SK-N-SH (cell line): ENCODE results near the gene AGXT2. TPM values are rescaled to one million over a fixed set of nuclear protein-coding genes. Genes with fewer than 3 reads are reported as not detected.

Experiments
- CTCF ChIA-PET: fragments of 300-600, 350-600 bp; formaldehyde crosslinking; extraction: SDS; loops from one replicate; lab custom pipeline; 2021; lab: Yijun Ruan, JAX
- POLR2A ChIA-PET: fragments of 350-600 bp; sonication (Branson Sonifier 250); formaldehyde crosslinking; extraction: SDS; loops from one replicate; lab custom pipeline; 2020; ENCODE audit warnings: antibody characterized with exemption, inconsistent platforms; lab: Yijun Ruan, JAX
- DNase-seq: peaks from one replicate; pipeline ENCODE4 v3.0.0; 2012
- H2AFZ ChIP-seq: fragments of 200-600 bp; sonication (generic); 2 replicates; pipeline ENCODE4 v1.8.1; 2016; ENCODE audit warnings: antibody characterized with exemption, mild to moderate bottlenecking, low read depth
- H3F3A ChIP-seq: fragments of 200-600 bp; sonication (generic); replicated peaks from 2 replicates; pipeline ENCODE3; 2016; ENCODE audit warnings: antibody characterized with exemption, mild to moderate bottlenecking; ENCODE audit not compliant: insufficient read depth
- H3K27ac ChIP-seq, 2 experiments: fragments of 200-500 bp in 1 of 2; fragments of 200-600 bp in 1 of 2; sonication (Bioruptor generic) in 1 of 2; sonication (generic), shearing (Covaris generic) in 1 of 2; 2 replicates each; pipeline versions ENCODE4 v1.5.1 to v1.6.1; 2014 to 2016; ENCODE audit warnings: low read depth in 2 of 2, inconsistent platforms in 1 of 2, low read length in 1 of 2, mild to moderate bottlenecking in 1 of 2, mixed read lengths in 1 of 2
- H3K27me3 ChIP-seq: fragments of 200-600 bp; sonication (generic), shearing (Covaris generic); 2 replicates; pipeline ENCODE4 v1.6.1; 2016; ENCODE audit warnings: mixed run types; ENCODE audit not compliant: insufficient read depth
- H3K36me3 ChIP-seq, 2 experiments: fragments of 200-500 bp in 1 of 2; fragments of 200-600 bp in 1 of 2; sonication (Bioruptor generic) in 1 of 2; sonication (generic) in 1 of 2; replicated peaks in 1 of 2; 2 replicates each; pipeline versions ENCODE3 to v1.5.1; 2014 to 2016; ENCODE audit warnings: low read length in 1 of 2, mild to moderate bottlenecking in 1 of 2; ENCODE audit not compliant: insufficient read depth in 2 of 2, control insufficient read depth in 1 of 2
- H3K4me1 ChIP-seq, 2 experiments: fragments of 200-500 bp in 1 of 2; fragments of 200-600 bp in 1 of 2; sonication (Bioruptor generic) in 1 of 2; sonication (generic), shearing (Covaris generic) in 1 of 2; 2 replicates each; pipeline versions ENCODE4 v1.5.1 to v1.6.1; 2014 to 2016; ENCODE audit warnings: low read depth in 1 of 2, low read length in 1 of 2, mixed run types in 1 of 2; ENCODE audit not compliant: insufficient read depth in 2 of 2, control insufficient read depth in 1 of 2
- H3K4me2 ChIP-seq: fragments of 200-600 bp; sonication (generic), shearing (Covaris generic); 2 replicates; pipeline ENCODE4 v1.6.1; 2017; ENCODE audit warnings: mixed run types
- H3K4me3 ChIP-seq, 2 experiments: fragments of 200-500 bp in 1 of 2; fragments of 200-600 bp in 1 of 2; sonication (Bioruptor generic) in 1 of 2; sonication (generic), shearing (Covaris generic) in 1 of 2; 2 replicates each; pipeline versions ENCODE4 v1.5.1 to v1.8.1; 2014 to 2016; ENCODE audit warnings: low read depth in 2 of 2, inconsistent platforms in 1 of 2, low read length in 1 of 2, mild to moderate bottlenecking in 1 of 2, mixed read lengths in 1 of 2, moderate library complexity in 1 of 2
- H3K79me2 ChIP-seq: fragments of 200-600 bp; sonication (generic); 2 replicates; pipeline ENCODE4 v1.8.1; 2017; ENCODE audit warnings: mild to moderate bottlenecking; ENCODE audit not compliant: insufficient read depth
- H3K9ac ChIP-seq: fragments of 200-600 bp; sonication (generic); 2 replicates; pipeline ENCODE4 v1.6.1; 2017; ENCODE audit warnings: mixed run types
- H3K9me2 ChIP-seq: fragments of 200-600 bp; sonication (generic); 2 replicates; pipeline ENCODE4 v1.6.1; 2017; ENCODE audit warnings: mixed run types
- H3K9me3 ChIP-seq: fragments of 200-600 bp; sonication (generic); 2 replicates; pipeline ENCODE4 v1.6.1; 2017; ENCODE audit warnings: mixed run types, mild to moderate bottlenecking, moderate library complexity
- H4K20me1 ChIP-seq: fragments of 200-600 bp; sonication (generic); 2 replicates; pipeline ENCODE4 v1.6.1; 2017; ENCODE audit warnings: mild to moderate bottlenecking, mixed run types; ENCODE audit not compliant: insufficient read depth
- CHD2 ChIP-seq: fragments of 150-350 bp; IDR thresholded peaks from 2 replicates; pipeline ENCODE4 v1.6.1; 2018; ENCODE audit warnings: low read length; ENCODE audit not compliant: partially characterized antibody
- FOXM1 ChIP-seq: IDR thresholded peaks from 2 replicates; pipeline ENCODE4 v1.4.0; 2012; ENCODE audit warnings: low read depth, mild to moderate bottlenecking
- GATA2 ChIP-seq: sonication (generic); formaldehyde crosslinking; IDR thresholded peaks from 2 replicates; pipeline ENCODE4 v1.5.0; 2020; ENCODE audit warnings: mild to moderate bottlenecking, missing genetic modification reagents
- MXI1 ChIP-seq: IDR thresholded peaks from 2 replicates; pipeline ENCODE4 v1.6.1; 2012; ENCODE audit warnings: mild to moderate bottlenecking, low read depth, low read length, improper control_type of control experiment
- NRF1 ChIP-seq: IDR thresholded peaks from 2 replicates; pipeline ENCODE4 v1.6.1; 2012; ENCODE audit warnings: low read depth, mild to moderate bottlenecking, low read length
- RAD21 ChIP-seq: IDR thresholded peaks from 2 replicates; pipeline ENCODE4 v1.6.1; 2012; ENCODE audit warnings: mild to moderate bottlenecking, low read length
- RCOR1 ChIP-seq: fragments of 150-350 bp; IDR thresholded peaks from 2 replicates; pipeline ENCODE4 v1.6.1; 2017; ENCODE audit warnings: antibody characterized with exemption, low read length
- RXRA ChIP-seq: IDR thresholded peaks from 2 replicates; pipeline ENCODE4 v1.4.0; 2012; ENCODE audit warnings: low read depth, mild to moderate bottlenecking, borderline replicate concordance
- SMC3 ChIP-seq: IDR thresholded peaks from 2 replicates; pipeline ENCODE4 v1.6.1; 2012; ENCODE audit warnings: low read depth, low read length, improper control_type of control experiment
- TAF1 ChIP-seq: IDR thresholded peaks from 2 replicates; pipeline ENCODE4 v1.6.1; 2012; ENCODE audit warnings: low read depth, mild to moderate bottlenecking, low read length, moderate library complexity, borderline replicate concordance
- TCF12 ChIP-seq: IDR thresholded peaks from 2 replicates; pipeline ENCODE4 v1.4.0; 2012
- TEAD4 ChIP-seq: IDR thresholded peaks from 2 replicates; pipeline ENCODE4 v1.4.0; 2012; ENCODE audit warnings: mild to moderate bottlenecking, borderline replicate concordance; ENCODE audit not compliant: insufficient read depth
- WGBS: methylation state at CpG from one replicate; pipeline ENCODE4 v1.1.6; 2017; ENCODE audit warnings: low lambda C conversion rate; 5-methylcytosine and 5-hydroxymethylcytosine counted together
- polyA plus RNA-seq, 3 experiments: library from polyadenylated mRNA; depleted of rRNA; stranded (reverse); fragments of >200 nt; gene quantifications; 2 replicates each; pipeline ENCODE4 v1.2.3, GENCODE V29; 2012
- TF ChIP-seq, protein P1 (sequence below): fragments of 150-350 bp; IDR thresholded peaks from 2 replicates; pipeline ENCODE4 v1.6.1; 2016; ENCODE audit warnings: mild to moderate bottlenecking, low read depth, low read length
- TF ChIP-seq, protein P2 (sequence below): IDR thresholded peaks from 2 replicates; pipeline ENCODE4 v1.4.0; 2012; ENCODE audit warnings: low read depth, borderline replicate concordance
- TF ChIP-seq, protein P3 (sequence below): IDR thresholded peaks from 2 replicates; pipeline ENCODE4; 2012
- TF ChIP-seq, protein P4 (sequence below): IDR thresholded peaks from 2 replicates; pipeline ENCODE4 v1.4.0; 2012; ENCODE audit warnings: low read depth
- TF ChIP-seq, protein P5 (sequence below): IDR thresholded peaks from 2 replicates; pipeline ENCODE4 v1.6.1; 2012; ENCODE audit warnings: mild to moderate bottlenecking, low read depth, low read length, moderate library complexity

AGXT2 gene
- polyA plus RNA-seq, 1 of the 3 experiments (the other 2 are of a cell fraction), result not detected

DNA sequence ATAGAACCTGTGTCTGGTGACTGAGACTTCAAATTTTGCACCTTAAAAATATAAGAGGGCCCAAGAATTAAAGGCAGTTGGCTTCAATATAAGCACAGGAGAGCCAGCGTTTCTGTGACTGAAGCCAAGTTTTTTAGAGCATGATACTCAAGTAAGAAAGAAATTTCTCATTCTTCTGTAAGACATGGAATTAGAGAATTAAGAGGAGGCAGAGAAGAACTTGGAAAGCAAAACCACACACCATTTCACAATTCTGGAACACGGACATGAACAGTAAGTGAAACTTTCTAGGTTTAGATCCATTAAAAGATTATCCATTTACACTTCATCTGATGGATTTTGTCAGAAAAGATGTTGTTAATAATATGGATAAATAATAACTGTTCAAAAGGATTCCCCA, 8.9 kb upstream of the AGXT2 start (continued):
- TF ChIP-seq, protein P1, sequence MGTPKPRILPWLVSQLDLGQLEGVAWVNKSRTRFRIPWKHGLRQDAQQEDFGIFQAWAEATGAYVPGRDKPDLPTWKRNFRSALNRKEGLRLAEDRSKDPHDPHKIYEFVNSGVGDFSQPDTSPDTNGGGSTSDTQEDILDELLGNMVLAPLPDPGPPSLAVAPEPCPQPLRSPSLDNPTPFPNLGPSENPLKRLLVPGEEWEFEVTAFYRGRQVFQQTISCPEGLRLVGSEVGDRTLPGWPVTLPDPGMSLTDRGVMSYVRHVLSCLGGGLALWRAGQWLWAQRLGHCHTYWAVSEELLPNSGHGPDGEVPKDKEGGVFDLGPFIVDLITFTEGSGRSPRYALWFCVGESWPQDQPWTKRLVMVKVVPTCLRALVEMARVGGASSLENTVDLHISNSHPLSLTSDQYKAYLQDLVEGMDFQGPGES, result no peak
- TF ChIP-seq CHD2, result no peak
- TF ChIP-seq, protein P2, sequence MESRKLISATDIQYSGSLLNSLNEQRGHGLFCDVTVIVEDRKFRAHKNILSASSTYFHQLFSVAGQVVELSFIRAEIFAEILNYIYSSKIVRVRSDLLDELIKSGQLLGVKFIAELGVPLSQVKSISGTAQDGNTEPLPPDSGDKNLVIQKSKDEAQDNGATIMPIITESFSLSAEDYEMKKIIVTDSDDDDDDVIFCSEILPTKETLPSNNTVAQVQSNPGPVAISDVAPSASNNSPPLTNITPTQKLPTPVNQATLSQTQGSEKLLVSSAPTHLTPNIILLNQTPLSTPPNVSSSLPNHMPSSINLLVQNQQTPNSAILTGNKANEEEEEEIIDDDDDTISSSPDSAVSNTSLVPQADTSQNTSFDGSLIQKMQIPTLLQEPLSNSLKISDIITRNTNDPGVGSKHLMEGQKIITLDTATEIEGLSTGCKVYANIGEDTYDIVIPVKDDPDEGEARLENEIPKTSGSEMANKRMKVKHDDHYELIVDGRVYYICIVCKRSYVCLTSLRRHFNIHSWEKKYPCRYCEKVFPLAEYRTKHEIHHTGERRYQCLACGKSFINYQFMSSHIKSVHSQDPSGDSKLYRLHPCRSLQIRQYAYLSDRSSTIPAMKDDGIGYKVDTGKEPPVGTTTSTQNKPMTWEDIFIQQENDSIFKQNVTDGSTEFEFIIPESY, result no peak
- TF ChIP-seq TEAD4, result no peak
- TF ChIP-seq FOXM1, result no peak

DNA sequence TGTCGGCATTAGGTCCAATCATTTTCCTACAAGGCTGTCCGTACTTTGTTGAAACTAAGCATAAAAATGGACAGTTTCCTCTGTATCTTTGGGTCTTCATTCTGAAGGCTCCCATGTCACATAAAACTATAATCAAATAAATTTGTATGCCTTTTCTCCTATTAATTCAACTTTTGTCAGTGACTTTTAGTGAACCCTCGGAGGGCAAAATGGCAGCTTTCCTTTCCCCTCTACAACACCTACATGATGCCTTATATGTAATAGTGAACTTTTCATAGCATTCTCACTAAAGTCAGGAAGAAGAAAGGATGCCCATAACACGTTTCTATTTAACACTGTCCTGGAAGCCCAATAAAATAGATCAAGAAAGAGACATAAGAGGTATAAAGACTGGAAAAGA, 5.1 kb upstream of the AGXT2 start:
- Histone ChIP-seq H2AFZ (no peak overlapping the region), H3K9me2 (no peaks in the 10 kb centered on the region), H3K9me3 (no peaks in the 10 kb centered on the region), H4K20me1 (no peaks in the 10 kb centered on the region), H3F3A (no peaks in the 10 kb centered on the region), H3K36me3 (no peaks in the 10 kb centered on the region), H3K27me3 (no peaks in the 10 kb centered on the region), H3K4me3 (no peak overlapping the region), H3K4me1 (no peaks in the 10 kb centered on the region), H3K27ac (no peak overlapping the region), H3K4me2 (no peak overlapping the region), H3K9ac (no peak overlapping the region), H3K79me2 (no peaks in the 10 kb centered on the region)
- CTCF ChIA-PET, result no interaction called here
- TF ChIP-seq SMC3 (no peak), NRF1 (no peak), RCOR1 (no peak), CHD2 (no peak), RAD21 (no peak), MXI1 (no peak), TCF12 (no peak), RXRA (no peak), GATA2 (no peak), TAF1 (no peak)
- TF ChIP-seq, protein P3, sequence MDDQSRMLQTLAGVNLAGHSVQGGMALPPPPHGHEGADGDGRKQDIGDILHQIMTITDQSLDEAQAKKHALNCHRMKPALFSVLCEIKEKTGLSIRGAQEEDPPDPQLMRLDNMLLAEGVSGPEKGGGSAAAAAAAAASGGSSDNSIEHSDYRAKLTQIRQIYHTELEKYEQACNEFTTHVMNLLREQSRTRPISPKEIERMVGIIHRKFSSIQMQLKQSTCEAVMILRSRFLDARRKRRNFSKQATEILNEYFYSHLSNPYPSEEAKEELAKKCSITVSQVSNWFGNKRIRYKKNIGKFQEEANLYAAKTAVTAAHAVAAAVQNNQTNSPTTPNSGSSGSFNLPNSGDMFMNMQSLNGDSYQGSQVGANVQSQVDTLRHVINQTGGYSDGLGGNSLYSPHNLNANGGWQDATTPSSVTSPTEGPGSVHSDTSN, result no peak
- TF ChIP-seq, protein P4, sequence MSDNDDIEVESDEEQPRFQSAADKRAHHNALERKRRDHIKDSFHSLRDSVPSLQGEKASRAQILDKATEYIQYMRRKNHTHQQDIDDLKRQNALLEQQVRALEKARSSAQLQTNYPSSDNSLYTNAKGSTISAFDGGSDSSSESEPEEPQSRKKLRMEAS, result no peak
- TF ChIP-seq, protein P5, sequence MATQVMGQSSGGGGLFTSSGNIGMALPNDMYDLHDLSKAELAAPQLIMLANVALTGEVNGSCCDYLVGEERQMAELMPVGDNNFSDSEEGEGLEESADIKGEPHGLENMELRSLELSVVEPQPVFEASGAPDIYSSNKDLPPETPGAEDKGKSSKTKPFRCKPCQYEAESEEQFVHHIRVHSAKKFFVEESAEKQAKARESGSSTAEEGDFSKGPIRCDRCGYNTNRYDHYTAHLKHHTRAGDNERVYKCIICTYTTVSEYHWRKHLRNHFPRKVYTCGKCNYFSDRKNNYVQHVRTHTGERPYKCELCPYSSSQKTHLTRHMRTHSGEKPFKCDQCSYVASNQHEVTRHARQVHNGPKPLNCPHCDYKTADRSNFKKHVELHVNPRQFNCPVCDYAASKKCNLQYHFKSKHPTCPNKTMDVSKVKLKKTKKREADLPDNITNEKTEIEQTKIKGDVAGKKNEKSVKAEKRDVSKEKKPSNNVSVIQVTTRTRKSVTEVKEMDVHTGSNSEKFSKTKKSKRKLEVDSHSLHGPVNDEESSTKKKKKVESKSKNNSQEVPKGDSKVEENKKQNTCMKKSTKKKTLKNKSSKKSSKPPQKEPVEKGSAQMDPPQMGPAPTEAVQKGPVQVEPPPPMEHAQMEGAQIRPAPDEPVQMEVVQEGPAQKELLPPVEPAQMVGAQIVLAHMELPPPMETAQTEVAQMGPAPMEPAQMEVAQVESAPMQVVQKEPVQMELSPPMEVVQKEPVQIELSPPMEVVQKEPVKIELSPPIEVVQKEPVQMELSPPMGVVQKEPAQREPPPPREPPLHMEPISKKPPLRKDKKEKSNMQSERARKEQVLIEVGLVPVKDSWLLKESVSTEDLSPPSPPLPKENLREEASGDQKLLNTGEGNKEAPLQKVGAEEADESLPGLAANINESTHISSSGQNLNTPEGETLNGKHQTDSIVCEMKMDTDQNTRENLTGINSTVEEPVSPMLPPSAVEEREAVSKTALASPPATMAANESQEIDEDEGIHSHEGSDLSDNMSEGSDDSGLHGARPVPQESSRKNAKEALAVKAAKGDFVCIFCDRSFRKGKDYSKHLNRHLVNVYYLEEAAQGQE, result no peak
- 37% methylated on average over 4 of the region's 4 CpGs for WGBS
- no peak for DNase-seq
- POLR2A ChIA-PET, result no interaction called here
